WTC11 (cell line): Measurements from ENCODE around the gene OPN4. TPM values are rescaled to one million over a fixed set of nuclear protein-coding genes. Genes with fewer than 3 reads are reported as not detected.

Experiments used
- ATAC-seq: fragments of 200-7000 bp; cut with Tn5 transposase; 2 replicates; pipeline ENCODE4 v1.10.0; 2021; ENCODE audit warnings: mild to moderate bottlenecking, moderate library complexity
- CTCF ChIA-PET: fragments of 300-600 bp; sonication (Branson Sonifier 250); formaldehyde crosslinking; loops from one replicate; lab custom pipeline; 2021; ENCODE audit warnings: antibody characterized with exemption; lab: Charles Lee
- POLR2A ChIA-PET: fragments of 350-600 bp; sonication (Branson Sonifier 250); formaldehyde crosslinking; loops from one replicate; lab custom pipeline; 2021; ENCODE audit warnings: antibody characterized with exemption; lab: Charles Lee
- DNase-seq: peaks from one replicate; pipeline ENCODE4 v3.0.0; 2021; ENCODE audit warnings: low spot score
- H3K27ac Mint-ChIP-seq: 2 replicates; pipeline ENCODE4 v1.8.0; 2021; ENCODE audit warnings: mixed read lengths
- H3K27me3 Mint-ChIP-seq: 2 replicates; pipeline ENCODE4 v1.8.0; 2021; ENCODE audit warnings: low read depth, mild to moderate bottlenecking, moderate library complexity, mixed read lengths
- H3K36me3 Mint-ChIP-seq: 2 replicates; pipeline ENCODE4 v1.8.0; 2021; ENCODE audit warnings: mixed read lengths
- H3K4me1 Mint-ChIP-seq: 2 replicates; pipeline ENCODE4 v1.8.0; 2022; ENCODE audit warnings: mixed read lengths
- H3K4me3 Mint-ChIP-seq: 2 replicates; pipeline ENCODE4 v1.8.0; 2021; ENCODE audit warnings: mild to moderate bottlenecking, moderate library complexity, mixed read lengths
- H3K9me3 Mint-ChIP-seq: 2 replicates; pipeline ENCODE4 v1.8.0; 2021; ENCODE audit warnings: mixed read lengths
- AFF4 ChIP-seq: sonication (generic); formaldehyde crosslinking; IDR thresholded peaks from 2 replicates; pipeline ENCODE4 v1.8.1; 2023; ENCODE audit warnings: mild to moderate bottlenecking, missing genetic modification reagents, borderline replicate concordance
- AR ChIP-seq: fragments of 250-450 bp; sonication (Bioruptor Pico); IDR thresholded peaks from 2 replicates; pipeline ENCODE4 v1.9.0; 2021; ENCODE audit warnings: mild to moderate bottlenecking
- CBFB ChIP-seq: sonication (generic); formaldehyde crosslinking; IDR thresholded peaks from 2 replicates; pipeline ENCODE4 v1.8.1; 2022; ENCODE audit warnings: mild to moderate bottlenecking, low read depth, missing genetic modification reagents
- NFATC4 ChIP-seq: fragments of 250-450 bp; sonication (Bioruptor Pico); IDR thresholded peaks from 2 replicates; pipeline ENCODE4 v1.9.0; 2021; ENCODE audit warnings: mild to moderate bottlenecking
- NFYB ChIP-seq: sonication (generic); formaldehyde crosslinking; conservative IDR thresholded peaks from 2 replicates; pipeline ENCODE4 v1.8.0; 2022; ENCODE audit warnings: low read depth, missing genetic modification reagents
- ZBTB43 ChIP-seq: sonication (generic); formaldehyde crosslinking; IDR thresholded peaks from 2 replicates; pipeline ENCODE4 v1.8.1; 2023; ENCODE audit warnings: mild to moderate bottlenecking, missing genetic modification reagents
- ZNF317 ChIP-seq: sonication (generic); formaldehyde crosslinking; IDR thresholded peaks from 2 replicates; pipeline ENCODE4 v1.8.1; 2023; ENCODE audit warnings: low read depth, mild to moderate bottlenecking, moderate library complexity, missing genetic modification reagents, borderline replicate concordance
- ZSCAN18 ChIP-seq: fragments of 250-450 bp; sonication (Bioruptor Pico); IDR thresholded peaks from 2 replicates; pipeline ENCODE4 v2.1.2; 2022; ENCODE audit warnings: mild to moderate bottlenecking, moderate library complexity
- total RNA-seq: library from RNA; stranded (reverse); gene quantifications from 3 replicates; pipeline ENCODE4 v1.2.3, GENCODE V29; 2021
- TF ChIP-seq, protein P1 (sequence below): fragments of 250-450 bp; sonication (Bioruptor Pico); conservative IDR thresholded peaks from 2 replicates; pipeline ENCODE4 v1.9.0; 2021; ENCODE audit warnings: mild to moderate bottlenecking
- TF ChIP-seq, protein P2 (sequence below): sonication (generic); formaldehyde crosslinking; IDR thresholded peaks from 2 replicates; pipeline ENCODE4 v1.8.1; 2022; ENCODE audit warnings: missing genetic modification reagents, borderline replicate concordance
- TF ChIP-seq, protein P3 (sequence below): fragments of 250-450 bp; sonication (Bioruptor Pico); IDR thresholded peaks from 2 replicates; pipeline ENCODE4 v1.9.0; 2021; ENCODE audit warnings: moderate library complexity, mild to moderate bottlenecking, inconsistent platforms, borderline replicate concordance

OPN4 gene
- total RNA-seq, 1 experiment from 2014 or later = not detected

- TF ChIP-seq AFF4 (CRISPR knock-in tag) (no peak), CBFB (CRISPR knock-in tag) (no peak), ZNF317 (CRISPR knock-in tag) (no peak), NFATC4 (CRISPR knock-in tag) (no peak), ZBTB43 (CRISPR knock-in tag) (no peak), NFYB (CRISPR knock-in tag) (no peak)
- TF ChIP-seq, protein P1, sequence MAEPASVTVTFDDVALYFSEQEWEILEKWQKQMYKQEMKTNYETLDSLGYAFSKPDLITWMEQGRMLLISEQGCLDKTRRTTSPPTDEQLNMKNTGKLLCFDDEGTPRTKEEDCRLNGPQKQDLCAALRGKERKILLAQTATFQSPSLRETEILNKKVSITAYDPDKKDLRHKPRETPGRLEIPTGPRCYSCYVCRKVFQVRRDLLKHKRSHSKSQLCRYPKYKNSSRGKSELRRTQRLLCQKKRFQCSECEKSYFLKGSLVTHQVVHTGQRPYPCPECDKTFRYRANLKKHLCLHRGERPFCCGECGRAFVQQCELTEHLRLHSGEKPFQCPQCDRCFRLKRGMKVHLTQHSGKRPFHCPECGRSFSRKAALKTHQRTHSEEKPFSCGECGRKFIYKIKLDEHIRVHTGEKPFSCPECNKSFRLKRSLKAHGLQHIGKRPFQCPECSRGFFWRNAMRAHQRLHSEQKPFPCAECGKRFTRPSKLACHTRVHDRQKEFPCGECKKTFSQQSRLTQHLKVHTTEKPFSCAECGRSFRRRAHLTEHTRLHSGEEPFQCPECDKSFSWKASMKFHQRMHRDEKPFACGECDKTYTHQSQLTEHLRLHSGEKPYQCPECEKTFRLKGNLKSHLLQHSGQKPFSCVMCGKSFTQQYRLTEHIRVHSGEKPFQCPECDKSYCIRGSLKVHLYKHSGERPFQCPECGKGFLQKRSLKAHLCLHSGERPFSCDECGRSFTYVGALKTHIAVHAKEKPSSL (CRISPR knock-in tag) = no peak
Measured at GRCh38 chr10:86611386-86611785, 43.0 kb upstream of the OPN4 start (continued).

DNA sequence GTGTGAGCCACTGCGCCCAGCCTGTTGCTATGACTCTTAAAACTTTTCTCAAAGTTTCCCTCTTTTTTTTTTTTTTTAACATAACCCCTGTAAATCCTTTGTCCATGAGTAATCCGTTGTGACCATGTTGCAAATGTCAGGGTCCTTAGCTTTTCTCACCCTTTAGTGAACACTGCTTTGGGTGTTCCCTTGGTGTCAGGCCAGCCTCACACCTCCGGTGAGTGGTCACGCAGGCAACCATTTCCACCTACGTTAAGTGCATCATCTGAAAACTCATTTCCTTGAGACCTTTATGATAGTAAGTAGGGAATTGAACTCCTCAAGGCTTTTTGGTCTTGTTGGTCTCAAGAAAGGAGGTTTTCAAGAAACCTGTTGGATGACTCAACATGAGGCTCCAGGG is 41.3 kb upstream of the OPN4 start:
- no peak for ATAC-seq
- no peak for DNase-seq
- CTCF ChIA-PET = no interaction called here
- Mint-ChIP-seq H3K27ac (no peak overlapping the region), H3K27me3 (no peaks in the 10 kb centered on the region), H3K36me3 (no peaks in the 10 kb centered on the region), H3K9me3 (peaks cover 7% of the 10 kb centered on the region), H3K4me3 (no peak overlapping the region), H3K4me1 (no peaks in the 10 kb centered on the region)
- TF ChIP-seq AR (CRISPR knock-in tag) (no peak), ZSCAN18 (no peak)
- TF ChIP-seq, protein P2, sequence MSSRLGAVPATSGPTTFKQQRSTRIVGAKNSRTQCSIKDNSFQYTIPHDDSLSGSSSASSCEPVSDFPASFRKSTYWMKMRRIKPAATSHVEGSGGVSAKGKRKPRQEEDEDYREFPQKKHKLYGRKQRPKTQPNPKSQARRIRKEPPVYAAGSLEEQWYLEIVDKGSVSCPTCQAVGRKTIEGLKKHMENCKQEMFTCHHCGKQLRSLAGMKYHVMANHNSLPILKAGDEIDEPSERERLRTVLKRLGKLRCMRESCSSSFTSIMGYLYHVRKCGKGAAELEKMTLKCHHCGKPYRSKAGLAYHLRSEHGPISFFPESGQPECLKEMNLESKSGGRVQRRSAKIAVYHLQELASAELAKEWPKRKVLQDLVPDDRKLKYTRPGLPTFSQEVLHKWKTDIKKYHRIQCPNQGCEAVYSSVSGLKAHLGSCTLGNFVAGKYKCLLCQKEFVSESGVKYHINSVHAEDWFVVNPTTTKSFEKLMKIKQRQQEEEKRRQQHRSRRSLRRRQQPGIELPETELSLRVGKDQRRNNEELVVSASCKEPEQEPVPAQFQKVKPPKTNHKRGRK (CRISPR knock-in tag) = no peak
- TF ChIP-seq, protein P3, sequence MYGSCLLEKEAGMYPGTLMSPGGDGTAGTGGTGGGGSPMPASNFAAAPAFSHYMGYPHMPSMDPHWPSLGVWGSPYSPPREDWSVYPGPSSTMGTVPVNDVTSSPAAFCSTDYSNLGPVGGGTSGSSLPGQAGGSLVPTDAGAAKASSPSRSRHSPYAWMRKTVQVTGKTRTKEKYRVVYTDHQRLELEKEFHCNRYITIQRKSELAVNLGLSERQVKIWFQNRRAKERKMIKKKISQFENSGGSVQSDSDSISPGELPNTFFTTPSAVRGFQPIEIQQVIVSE = no peak
- POLR2A ChIA-PET = no interaction called here
